ENCODE results near the gene ARHGAP10.

- no peak for TF ChIP-seq CTCF (IDR thresholded peaks at IDR 0.05)
- no peak for TF ChIP-seq EZH2 (IDR thresholded peaks at IDR 0.05)
- no peak for TF ChIP-seq EZH2phosphoT487 (IDR thresholded peaks at IDR 0.05)
These were observed 335.5 kb downstream of the ARHGAP10 start for GRCh38 chr4:148067301-148067916.

All from neural progenitor cell (in vitro differentiated cells).